ENCODE data around the gene DMRTA2. TPM values are rescaled to one million over a fixed set of nuclear protein-coding genes. Genes with fewer than 3 reads are reported as not detected.

The DMRTA2 gene
- total RNA-seq, result not detected in 2 replicates

GRCh38 chr1:50422946-50423669 is at the start of gene DMRTA2:
Gene DMRTA2, minus strand, starts transcription at chr1:50423443. Its CDS starts 1,907 bp downstream, at chr1:50421536.

Data from bronchus fibroblast of lung (primary cell).